Fibroblast of lung (primary cell): ENCODE results near the gene ZBTB7C.

Experiments
- CTCF ChIP-seq, 2 donors: IDR thresholded peaks in 1 of 2; conservative IDR thresholded peaks in 1 of 2; 1 replicate in 1 of 2; 2 replicates in 1 of 2; pipeline ENCODE4 v1.5.1; 2011 to 2012; ENCODE audit warnings: low read length in 2 of 2, control low read depth in 1 of 2, inconsistent platforms in 1 of 2, low read depth in 1 of 2, mild to moderate bottlenecking in 1 of 2
- EZH2 ChIP-seq: IDR thresholded peaks from 2 replicates; pipeline ENCODE4 v1.5.1; 2012; ENCODE audit warnings: low read length, control low read depth, mild to moderate bottlenecking; ENCODE audit errors: missing control alignments

DNA sequence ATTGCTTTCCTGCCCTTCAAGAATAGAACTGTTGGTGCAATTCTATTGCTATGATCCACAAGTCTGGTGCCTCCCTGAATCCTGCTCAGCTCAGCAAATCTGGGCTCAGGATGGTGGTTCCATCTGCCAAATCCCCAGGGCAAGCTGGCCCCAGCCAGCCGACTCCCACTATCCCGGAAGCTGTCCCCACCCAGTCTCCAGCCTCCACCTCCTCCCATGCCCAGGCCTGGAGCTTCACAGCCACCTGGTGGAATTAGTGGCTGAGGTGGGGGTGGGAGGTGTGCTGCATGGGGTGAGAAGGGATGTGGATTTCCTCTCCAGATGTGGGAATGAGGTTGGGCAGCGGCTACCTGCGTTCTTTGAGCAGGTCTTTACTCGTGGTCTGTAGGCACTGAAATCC, 359.4 kb downstream of the ZBTB7C start:
- TF ChIP-seq CTCF (conservative IDR thresholded peaks at IDR 0.05 in 1 of 2, IDR thresholded peaks at IDR 0.05 in 1 of 2; ENCODE audit: low read depth in 1 of 2, low read length in 2 of 2) (no peak), EZH2 (no peak)
